Transverse colon (tissue), 4 donors: ENCODE results near the gene SPTB. TPM values are rescaled to one million over a fixed set of nuclear protein-coding genes. Genes with fewer than 3 reads are reported as not detected.

Experiments used
- DNase-seq: peaks from one replicate; pipeline ENCODE4 v3.0.0-alpha.2; 2019
- H3K27ac ChIP-seq, 4 donors: fragments of 200-600 bp; sonication (generic); 2 replicates each; pipeline ENCODE4 v1.5.1; 2016 to 2018; ENCODE audit warnings: inconsistent platforms in 4 of 4
- H3K27me3 ChIP-seq: fragments of 200-600 bp; sonication (generic); 2 replicates; pipeline ENCODE4 v1.5.1; 2017; ENCODE audit warnings: inconsistent platforms
- H3K36me3 ChIP-seq, 4 donors: fragments of 200-600 bp; sonication (generic); 2 replicates each; pipeline ENCODE4 v1.5.1; 2017 to 2019; ENCODE audit warnings: inconsistent platforms in 4 of 4
- H3K4me1 ChIP-seq, 4 donors: fragments of 200-600 bp; sonication (generic); 2 replicates each; pipeline ENCODE4 v1.5.1; 2017 to 2020; ENCODE audit warnings: inconsistent platforms in 4 of 4
- H3K4me3 ChIP-seq, 4 donors: fragments of 200-600 bp; sonication (generic); 1 replicate in 1 of 4; 2 replicates in 3 of 4; pipeline versions ENCODE4 v1.5.1 to v1.6.1; 2017 to 2019; ENCODE audit warnings: inconsistent platforms in 4 of 4
- H3K9me3 ChIP-seq, 2 donors: fragments of 200-600 bp; sonication (generic); 2 replicates each; pipeline ENCODE4 v1.5.1; 2017 to 2019; ENCODE audit warnings: inconsistent platforms in 2 of 2
- CTCF ChIP-seq, 5 experiments: fragments of 200-600 bp in 3 of 5; fragments of 450-650 bp in 2 of 5; sonication (generic) in 3 of 5; IDR thresholded peaks; 1 replicate in 2 of 5; 2 replicates in 3 of 5; pipeline ENCODE4 v1.5.1; 2016 to 2017; ENCODE audit warnings: antibody characterized with exemption in 5 of 5, inconsistent platforms in 3 of 5, mild to moderate bottlenecking in 2 of 5, moderate library complexity in 1 of 5
- EP300 ChIP-seq: sonication (generic); formaldehyde crosslinking; IDR thresholded peaks from one replicate; pipeline ENCODE4 v1.6.1; 2017; ENCODE audit warnings: antibody characterized with exemption, low read depth
- POLR2A ChIP-seq: fragments of 450-650 bp; IDR thresholded peaks from one replicate; pipeline ENCODE4 v1.6.1; 2016; ENCODE audit warnings: antibody characterized with exemption, mild to moderate bottlenecking, moderate library complexity
- POLR2AphosphoS5 ChIP-seq, 3 donors: sonication (generic); formaldehyde crosslinking; IDR thresholded peaks; one replicate each; pipeline ENCODE4 v1.6.1; 2016; ENCODE audit warnings: antibody characterized with exemption in 3 of 3
- WGBS, 2 donors: methylation state at CpG; one replicate each; pipeline ENCODE4 v1.1.5; 2018; ENCODE audit warnings: low coverage in 1 of 2; 5-methylcytosine and 5-hydroxymethylcytosine counted together
- in situ Hi-C, 4 donors: fragments of 200-750 bp; cut with MboI; loops; one replicate each; pipeline versions ENCODE4 v1.15.0 to v1.15.1; 2017; ENCODE audit warnings: low sequenced_read_pairs in 3 of 4, low pct_ligation_motif_present in 1 of 4, low pct_unique_long_range_greater_than_20kb in 1 of 4
- intact Hi-C: fragments of 100-400 bp; cut with DNase I; formaldehyde crosslinking; loops from one replicate; pipeline ENCODE4 v1.15.1; 2023; ENCODE audit warnings: low total_unique reads
- total RNA-seq, 4 donors: library from RNA; depleted of rRNA; stranded (reverse); fragments of >200 nt; gene quantifications; one replicate each; pipeline ENCODE4 v1.1.0, GENCODE V29; 2016

SPTB gene
- total RNA-seq, 4 donors from 2014 or later, result 0.20 to 0.96 (median 0.58) TPM

GRCh38 chr14:64857979-64858744, 21.5 kb downstream of the SPTB start:
- WGBS, 2 donors, result 79 to 80% methylated on average over 7 to 11 of the region's 11 CpGs
- Histone ChIP-seq H3K9me3 (no peaks in the 10 kb centered on the region), H3K27ac (no peak overlapping the region), H3K4me3 (no peak overlapping the region), H3K27me3 (no peaks in the 10 kb centered on the region), H3K36me3 (no peaks in the 10 kb centered on the region), H3K4me1 (no peaks in the 10 kb centered on the region)
- intact Hi-C loops (no loop called here), in situ Hi-C loops (loop anchor here in 1 of 4 donors (25.0 kb wide), 1 partner anchor 496 kb away; no protein-coding TSS in a partner anchor)
- DNase-seq, result no peak
- TF ChIP-seq EP300 (no peak), CTCF (IDR thresholded peaks at IDR 0.05) (no peak), POLR2AphosphoS5 (IDR thresholded peaks at IDR 0.05) (no peak), POLR2A (no peak)

- no peak for TF ChIP-seq CTCF (IDR thresholded peaks at IDR 0.05)
- in situ Hi-C loops (loop anchor here in 1 of 4 donors (25.0 kb wide), 1 partner anchor 494 kb away; no protein-coding TSS in a partner anchor), intact Hi-C loops (no loop called here)
- WGBS, 2 donors, result 78 to 100% methylated on average over 2 to 11 of the region's 11 CpGs
- Histone ChIP-seq H3K4me3 (no peak overlapping the region), H3K27me3 (no peaks in the 10 kb centered on the region), H3K36me3 (no peaks in the 10 kb centered on the region), H3K4me1 (no peaks in the 10 kb centered on the region), H3K27ac (no peak overlapping the region), H3K9me3 (no peaks in the 10 kb centered on the region)
- no peak for DNase-seq
Measured at GRCh38 chr14:64856529-64857445, 22.9 kb downstream of the SPTB start.

GRCh38 chr14:64855721-64856528, 23.8 kb downstream of the SPTB start:
- no peak overlapping the region for H3K4me3 ChIP-seq
- DNase-seq, result no peak
- H3K27ac ChIP-seq, result no peak overlapping the region
- no peak for TF ChIP-seq POLR2A
- no peak for TF ChIP-seq CTCF (IDR thresholded peaks at IDR 0.05)
- no peak for TF ChIP-seq POLR2AphosphoS5 (IDR thresholded peaks at IDR 0.05)
- TF ChIP-seq EP300, result no peak
- WGBS, 2 donors, result 52 to 100% methylated on average over 1 to 6 of the region's 6 CpGs
- H3K9me3 ChIP-seq, result no peaks in the 10 kb centered on the region
- H3K36me3 ChIP-seq, result no peaks in the 10 kb centered on the region
- in situ Hi-C loops, result loop anchor here in 1 of 4 donors (25.0 kb wide), 1 partner anchor 494 kb away; no protein-coding TSS in a partner anchor
- intact Hi-C loops, result no loop called here
- no peaks in the 10 kb centered on the region for H3K4me1 ChIP-seq
- H3K27me3 ChIP-seq, result no peaks in the 10 kb centered on the region
